ENCODE measurements around the gene IL6R. TPM values are rescaled to one million over a fixed set of nuclear protein-coding genes. Genes with fewer than 3 reads are reported as not detected.

The IL6R gene
- total RNA-seq = 6.3 and 10.2 TPM in 2 replicates

DNA sequence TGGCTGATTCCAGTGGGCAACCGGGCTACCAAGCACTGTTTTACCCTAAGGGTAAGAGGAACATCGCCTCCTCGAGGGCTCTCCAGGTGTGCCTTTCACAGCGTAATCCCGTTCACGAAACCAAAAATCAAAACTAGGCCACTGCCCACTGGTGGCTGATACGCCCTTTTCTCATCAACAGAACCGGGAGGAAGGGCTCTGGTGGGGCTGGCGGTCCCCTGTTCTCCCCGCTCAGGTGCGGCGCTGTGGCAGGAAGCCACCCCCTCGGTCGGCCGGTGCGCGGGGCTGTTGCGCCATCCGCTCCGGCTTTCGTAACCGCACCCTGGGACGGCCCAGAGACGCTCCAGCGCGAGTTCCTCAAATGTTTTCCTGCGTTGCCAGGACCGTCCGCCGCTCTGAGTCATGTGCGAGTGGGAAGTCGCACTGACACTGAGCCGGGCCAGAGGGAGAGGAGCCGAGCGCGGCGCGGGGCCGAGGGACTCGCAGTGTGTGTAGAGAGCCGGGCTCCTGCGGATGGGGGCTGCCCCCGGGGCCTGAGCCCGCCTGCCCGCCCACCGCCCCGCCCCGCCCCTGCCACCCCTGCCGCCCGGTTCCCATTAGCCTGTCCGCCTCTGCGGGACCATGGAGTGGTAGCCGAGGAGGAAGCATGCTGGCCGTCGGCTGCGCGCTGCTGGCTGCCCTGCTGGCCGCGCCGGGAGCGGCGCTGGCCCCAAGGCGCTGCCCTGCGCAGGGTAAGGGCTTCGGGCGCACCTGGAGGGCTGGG, at the start of gene IL6R:
Gene IL6R, plus strand, starts transcription at position 360 of the 763 bp plus-strand sequence. Its CDS starts 287 bp downstream, at position 647.

DNA sequence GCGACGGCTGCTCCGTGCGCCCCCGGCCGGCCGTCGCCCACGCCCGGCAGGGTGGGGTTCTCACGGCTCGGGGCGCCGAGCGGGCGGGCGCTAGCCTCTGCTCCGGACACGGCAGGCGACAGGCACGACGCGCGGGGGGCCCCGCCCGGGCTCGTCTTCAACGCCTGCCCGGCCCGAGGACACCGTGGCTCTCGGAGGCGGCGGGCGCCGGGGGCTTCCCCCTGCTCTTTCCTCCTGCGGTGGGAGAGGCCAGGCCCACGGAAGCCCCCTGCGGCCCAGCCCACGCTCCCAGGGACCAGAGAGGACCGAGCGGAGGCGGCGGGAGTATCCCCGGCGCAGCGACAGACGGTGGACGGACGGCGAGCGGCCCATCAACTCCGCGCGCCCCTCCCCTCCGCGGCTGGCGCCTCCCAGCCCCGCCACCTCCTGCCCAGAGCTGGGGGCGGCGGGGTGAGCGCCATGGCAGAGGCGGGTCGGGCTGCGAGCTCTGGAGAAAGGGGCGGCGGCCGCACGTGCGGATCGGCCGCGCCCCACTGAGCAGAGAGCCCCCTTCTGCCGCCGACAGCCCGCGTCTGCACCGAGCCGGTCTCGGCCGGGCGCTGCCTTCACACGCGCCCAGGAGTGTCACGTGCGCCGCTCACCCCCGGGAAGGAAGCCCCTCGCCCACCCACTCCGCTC, 97.1 kb downstream of the IL6R start, which contains the start of the genes SHE and TDRD10:
Gene SHE, minus strand, starts transcription at position 347 of the 678 bp plus-strand sequence. CDS start 386 bp downstream, outside the sequence.
Gene TDRD10, plus strand, starts transcription at position 154 of the 678 bp plus-strand sequence. CDS start 4,685 bp downstream, outside the sequence.

Other genes starting within 250 kb of the IL6R start
- gene TPM3, start 213.2 kb upstream of the IL6R start, total RNA-seq = 482 and 483 TPM in 2 replicates
- not detected in 2 replicates for gene CFAP141, start 199.0 kb upstream of the IL6R start, total RNA-seq
- 124 and 137 TPM in 2 replicates for gene UBAP2L, start 184.4 kb upstream of the IL6R start, total RNA-seq
- gene HAX1, start 132.7 kb upstream of the IL6R start, total RNA-seq = 117 and 124 TPM in 2 replicates
- gene AQP10, start 84.2 kb upstream of the IL6R start, total RNA-seq = 0.13 TPM in 1 of 2 replicates, not detected in the other
- 258 and 314 TPM in 2 replicates for gene ATP8B2, start 79.8 kb upstream of the IL6R start, total RNA-seq
- 0.13 and 0.54 TPM in 2 replicates for gene TDRD10, start 96.9 kb downstream of the IL6R start, total RNA-seq
- gene SHE, start 97.1 kb downstream of the IL6R start, total RNA-seq = 2.7 and 4.8 TPM in 2 replicates
- 29.0 and 29.3 TPM in 2 replicates for gene UBE2Q1, start 153.3 kb downstream of the IL6R start, total RNA-seq
- under 0.01 TPM in 2 replicates for gene CHRNB2, start 162.4 kb downstream of the IL6R start, total RNA-seq
- 125 and 128 TPM in 2 replicates for gene ADAR, start 202.8 kb downstream of the IL6R start, total RNA-seq